Kidney tubule cell (primary cell): ENCODE measurements around the gene REM2.

Experiments used
- DNase-seq: peaks from one replicate; pipeline ENCODE4 v3.0.0-alpha.2; 2018; ENCODE audit warnings: low spot score

Gene REM2

DNA sequence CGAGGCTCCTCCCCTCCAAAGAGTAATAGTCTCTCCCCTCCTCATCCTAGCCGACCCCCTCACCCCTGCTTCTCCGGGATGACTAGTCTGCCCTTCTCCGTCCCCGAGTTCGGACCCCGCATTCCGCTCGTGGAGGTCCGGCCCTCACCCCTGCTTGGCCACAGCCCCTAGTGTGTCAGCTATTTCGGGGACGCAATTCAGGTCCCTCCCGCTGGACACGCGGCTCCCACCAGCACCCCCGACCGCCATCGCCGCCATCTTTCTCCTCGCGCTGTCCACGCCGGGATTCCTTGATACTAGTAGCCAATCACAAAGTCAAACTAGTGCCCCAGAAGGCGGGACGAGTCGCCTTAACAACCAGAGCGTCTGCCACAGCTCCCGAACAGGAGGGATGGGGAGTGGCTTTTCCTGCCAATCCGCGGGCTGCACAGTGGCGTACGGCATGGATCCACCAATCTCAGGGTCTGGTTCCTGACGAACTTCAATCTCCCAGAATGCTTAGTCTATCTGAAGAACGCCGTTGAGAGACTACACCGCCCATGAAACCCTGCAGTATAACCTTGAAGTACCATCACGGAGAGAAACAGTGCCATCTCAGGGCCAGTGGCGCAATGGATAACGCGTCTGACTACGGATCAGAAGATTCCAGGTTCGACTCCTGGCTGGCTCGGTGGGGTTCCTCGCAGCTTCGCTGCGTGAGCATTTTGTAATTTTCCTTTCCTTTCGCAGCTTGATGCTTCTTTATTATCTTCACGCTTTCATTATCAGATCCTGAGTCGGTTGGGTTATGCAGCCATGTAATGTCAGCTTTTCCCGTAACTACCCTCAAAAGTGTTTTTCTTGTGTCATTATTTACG lies 46.3 kb downstream of the REM2 start, which contains the start of gene PRMT5:
Gene PRMT5 (minus strand): TSS at position 273 of the 857 bp plus-strand sequence. CDS start 15 bp downstream, at position 258.
- DNase-seq, result peak; percentile 100

DNA sequence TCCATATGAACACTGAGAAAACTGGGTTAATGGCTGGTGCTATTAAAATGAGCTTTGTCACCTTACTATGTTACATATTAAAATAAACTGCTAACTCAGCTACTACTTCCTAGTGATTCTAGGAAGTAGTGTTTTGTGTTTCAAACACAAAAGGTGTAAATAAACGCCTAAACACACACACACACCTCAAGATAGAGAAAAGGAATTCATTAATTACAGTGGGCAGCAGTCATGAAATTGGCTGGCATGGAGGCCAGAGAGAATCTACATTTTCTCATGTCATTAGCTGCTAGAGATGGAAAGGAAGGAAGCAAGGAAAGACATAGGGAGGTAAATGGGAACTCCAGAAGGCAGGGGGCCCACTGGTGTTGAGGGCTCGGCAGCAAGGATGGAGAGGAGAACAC lies 46.9 kb downstream of the REM2 start:
- no peak for DNase-seq

DNA sequence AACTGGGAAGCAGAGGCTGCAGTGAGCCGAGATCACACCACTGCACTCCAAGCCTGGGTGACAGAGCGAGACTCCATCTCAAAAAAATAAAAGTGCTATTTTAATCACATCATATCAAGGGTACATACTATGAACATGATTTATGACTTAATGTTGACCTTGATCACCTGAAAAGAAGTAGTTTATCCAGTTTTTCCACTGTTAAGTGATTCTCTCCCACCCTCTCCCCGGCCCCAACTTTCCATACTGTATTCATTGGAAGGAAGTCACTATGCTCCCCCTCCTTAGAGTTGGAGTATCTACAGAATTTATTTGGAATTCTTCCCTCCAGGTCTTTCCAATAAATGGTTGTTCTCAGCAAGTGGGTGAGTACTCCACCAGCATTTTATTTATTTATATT lies 49.1 kb downstream of the REM2 start:
- DNase-seq, result no peak

DNA sequence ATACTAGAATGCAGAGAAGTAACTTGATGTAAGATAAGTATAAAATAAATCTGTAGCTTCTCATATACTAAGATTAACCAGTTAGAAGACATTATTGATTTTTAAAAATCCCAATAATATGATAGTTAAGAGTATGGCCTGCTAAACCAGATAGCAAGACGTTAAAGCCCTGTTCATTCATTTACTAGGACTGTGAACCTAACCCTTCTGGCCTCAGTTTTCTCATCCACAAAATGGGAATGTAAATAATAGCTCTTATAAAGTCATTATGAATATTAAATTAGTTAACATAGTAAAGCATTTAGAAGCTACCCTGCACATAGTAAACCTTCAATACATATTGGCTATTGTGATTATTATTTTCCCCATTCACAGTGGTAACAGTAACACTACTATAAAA lies 52.1 kb downstream of the REM2 start:
- no peak for DNase-seq
